Measurements from ENCODE around the gene CD300LB. TPM values are rescaled to one million over a fixed set of nuclear protein-coding genes. Genes with fewer than 3 reads are reported as not detected.
"Not testable (repeated sequence)": the region's sequence is repeated elsewhere in the genome, so short reads cannot be mapped to it uniquely, and the experiment has no call there.

Gene CD300LB
- total RNA-seq, 1 donor from 2014 or later = 1.5 TPM

- peak; percentile 94 for TF ChIP-seq CTCF (IDR thresholded peaks at IDR 0.05)
- Histone ChIP-seq H3K9me3 (no peaks in the 10 kb centered on the region), H3K27ac (no peak overlapping the region), H3K4me3 (no peak overlapping the region), H3K36me3 (no peaks in the 10 kb centered on the region), H3K27me3 (ENCODE audit: low read depth) (no peaks in the 10 kb centered on the region), H3K4me1 (peaks cover 8% of the 10 kb centered on the region)
- DNase-seq (peak; percentile 70), ATAC-seq (peak; percentile 87 to 90)
- intact Hi-C loops (cut with DNase I) = no loop called here
These were observed 37.9 kb downstream of the CD300LB start for GRCh38 chr17:74493331-74493833.

- Histone ChIP-seq H3K4me3 (no peak overlapping the region), H3K36me3 (no peaks in the 10 kb centered on the region), H3K27me3 (ENCODE audit: low read depth) (no peaks in the 10 kb centered on the region), H3K9me3 (no peaks in the 10 kb centered on the region), H3K27ac (no peak overlapping the region), H3K4me1 (peaks cover 8% of the 10 kb centered on the region)
- no peak for TF ChIP-seq CTCF (IDR thresholded peaks at IDR 0.05)
- intact Hi-C loops (cut with DNase I) = no loop called here
- ATAC-seq (peak; percentile 29 to 43), DNase-seq (no peak)
These were observed 39.6 kb downstream of the CD300LB start for GRCh38 chr17:74491626-74492025.

- Histone ChIP-seq H3K9me3 (no peaks in the 10 kb centered on the region), H3K4me1 (peaks cover 8% of the 10 kb centered on the region), H3K27ac (no peak overlapping the region), H3K36me3 (no peaks in the 10 kb centered on the region), H3K27me3 (ENCODE audit: low read depth) (no peaks in the 10 kb centered on the region), H3K4me3 (no peak overlapping the region)
- TF ChIP-seq CTCF (IDR thresholded peaks at IDR 0.05) = no peak
- DNase-seq (no peak), ATAC-seq (no peak)
- intact Hi-C loops (cut with DNase I) = no loop called here
These were observed 40.6 kb downstream of the CD300LB start for GRCh38 chr17:74490716-74491115.

GRCh38 chr17:74488276-74488675 is 43.0 kb downstream of the CD300LB start:
- H3K9me3 ChIP-seq; H3K27ac ChIP-seq; H3K4me3 ChIP-seq; H3K4me1 ChIP-seq; DNase-seq; ATAC-seq; H3K27me3 ChIP-seq (ENCODE audit: low read depth); intact Hi-C loops (cut with DNase I); H3K36me3 ChIP-seq: not testable (repeated sequence)

GRCh38 chr17:74485841-74486240 is 45.4 kb downstream of the CD300LB start:
- no peak for DNase-seq
- Histone ChIP-seq H3K36me3 (peaks cover 9% of the 10 kb centered on the region), H3K27ac (no peak overlapping the region), H3K4me3 (no peak overlapping the region), H3K27me3 (ENCODE audit: low read depth) (peaks cover 4% of the 10 kb centered on the region), H3K4me1 (no peaks in the 10 kb centered on the region), H3K9me3 (no peaks in the 10 kb centered on the region)
- no peak for TF ChIP-seq CTCF (IDR thresholded peaks at IDR 0.05)
- ATAC-seq = no peak
- intact Hi-C loops (cut with DNase I) = no loop called here

- intact Hi-C loops (cut with DNase I) = no loop called here
- no peak for TF ChIP-seq CTCF (IDR thresholded peaks at IDR 0.05)
- Histone ChIP-seq H3K27ac (no peak overlapping the region), H3K4me3 (no peak overlapping the region), H3K9me3 (no peaks in the 10 kb centered on the region), H3K4me1 (no peaks in the 10 kb centered on the region), H3K27me3 (ENCODE audit: low read depth) (peaks cover 4% of the 10 kb centered on the region), H3K36me3 (peaks cover 9% of the 10 kb centered on the region)
- ATAC-seq (no peak), DNase-seq (no peak)
These were observed 46.1 kb downstream of the CD300LB start for GRCh38 chr17:74485022-74485743.

Measured in lower lobe of right lung (tissue), 2 donors.